IPS-18a (cell line): Measurements from ENCODE around the gene S100Z.
"Not testable (repeated sequence)": the region's sequence is repeated elsewhere in the genome, so short reads cannot be mapped to it uniquely, and the experiment has no call there.

Experiments used
- H3K27ac ChIP-seq: one replicate; pipeline ENCODE4 v1.5.1; 2013; ENCODE audit warnings: low read length
- H3K27me3 ChIP-seq: one replicate; pipeline ENCODE4 v1.6.1; 2013; ENCODE audit warnings: mild to moderate bottlenecking, low read length; ENCODE audit not compliant: control insufficient read depth, insufficient read depth
- H3K36me3 ChIP-seq: one replicate; pipeline ENCODE4 v1.6.1; 2013; ENCODE audit warnings: low read depth, low read length; ENCODE audit not compliant: control insufficient read depth
- H3K4me1 ChIP-seq: one replicate; pipeline ENCODE4 v1.6.1; 2013; ENCODE audit warnings: low read depth, low read length; ENCODE audit not compliant: control insufficient read depth
- H3K4me3 ChIP-seq: one replicate; pipeline ENCODE4 v1.5.1; 2013; ENCODE audit warnings: low read length
- H3K9ac ChIP-seq: one replicate; pipeline ENCODE4 v1.6.1; 2013; ENCODE audit warnings: mild to moderate bottlenecking, low read length, moderate library complexity
- H3K9me3 ChIP-seq: one replicate; pipeline ENCODE4 v1.6.1; 2013; ENCODE audit warnings: low read depth, low read length; ENCODE audit not compliant: control insufficient read depth

Gene S100Z

DNA sequence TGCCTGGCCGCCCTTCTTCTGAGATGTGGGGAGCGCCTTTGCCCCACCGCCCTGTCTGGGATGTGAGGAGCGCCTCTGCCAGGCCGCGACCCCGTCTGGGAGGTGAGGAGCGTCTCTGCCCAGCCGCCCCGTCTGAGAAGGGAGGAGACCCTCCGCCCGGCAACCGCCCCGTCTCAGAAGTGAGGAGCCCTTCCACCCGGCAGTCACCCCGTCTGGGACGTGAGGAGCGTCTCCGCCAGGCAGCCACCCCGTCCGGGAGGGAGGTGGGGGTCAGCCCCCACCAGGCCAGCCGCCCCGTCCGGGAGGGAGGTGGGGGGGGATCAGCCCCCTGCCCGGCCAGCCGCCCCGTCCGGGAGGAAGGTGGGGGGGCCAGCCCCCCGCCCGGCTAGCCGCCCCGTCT, 37.6 kb upstream of the S100Z start:
- H3K27me3 ChIP-seq, H3K9me3 ChIP-seq, H3K4me3 ChIP-seq, H3K9ac ChIP-seq, H3K27ac ChIP-seq, H3K36me3 ChIP-seq: not testable (repeated sequence)
- peaks cover 21% of the 10 kb centered on the region for H3K4me1 ChIP-seq

DNA sequence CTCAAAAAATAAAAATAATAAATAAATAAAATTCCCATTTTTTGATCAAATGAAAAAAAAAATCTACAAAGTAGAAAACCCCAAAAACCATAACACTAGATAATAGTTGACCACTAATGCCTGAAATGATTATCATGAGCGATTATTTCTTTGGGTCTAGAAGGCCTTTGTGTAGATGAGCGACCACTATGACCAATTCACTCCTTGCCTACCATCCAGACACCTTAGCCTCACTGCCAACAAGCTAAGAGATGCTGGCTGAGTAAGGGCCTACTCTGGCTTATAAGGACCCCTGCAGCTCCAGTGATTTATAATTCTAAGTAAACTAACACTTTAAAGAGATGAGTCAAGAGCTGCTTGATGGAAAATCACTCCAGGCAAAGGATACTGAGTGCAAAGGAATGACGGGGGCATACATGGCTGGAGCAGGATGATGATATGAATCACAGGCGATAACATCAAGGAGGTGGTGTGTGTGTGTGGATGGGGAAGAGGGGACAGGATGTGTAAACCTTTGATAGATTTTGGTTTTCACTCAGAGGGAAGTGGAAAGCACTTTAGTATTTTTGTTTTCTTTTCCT, 35.7 kb upstream of the S100Z start:
- Histone ChIP-seq H3K4me3 (no peak overlapping the region), H3K27ac (no peak overlapping the region), H3K9ac (no peak overlapping the region), H3K36me3 (no peaks in the 10 kb centered on the region), H3K27me3 (peaks cover 19% of the 10 kb centered on the region), H3K9me3 (peaks cover 6% of the 10 kb centered on the region), H3K4me1 (peaks cover 10% of the 10 kb centered on the region)

GRCh38 chr5:76816110-76816831, 33.5 kb upstream of the S100Z start:
- no peak overlapping the region for H3K9ac ChIP-seq
- no peaks in the 10 kb centered on the region for H3K36me3 ChIP-seq
- H3K4me1 ChIP-seq: peaks cover 16% of the 10 kb centered on the region
- H3K9me3 ChIP-seq: peaks cover under 1% of the 10 kb centered on the region
- peaks cover 41% of the 10 kb centered on the region for H3K27me3 ChIP-seq
- H3K4me3 ChIP-seq: no peak overlapping the region
- H3K27ac ChIP-seq: no peak overlapping the region

- no peaks in the 10 kb centered on the region for H3K9me3 ChIP-seq
- peaks cover 42% of the 10 kb centered on the region for H3K27me3 ChIP-seq
- peaks cover 18% of the 10 kb centered on the region for H3K4me1 ChIP-seq
- peak within 1 kb of the TSS; percentile 74 for H3K9ac ChIP-seq
- H3K36me3 ChIP-seq: no peaks in the 10 kb centered on the region
- peak within 1 kb of the TSS; percentile 96 for H3K4me3 ChIP-seq
- no peak within 1 kb of the TSS for H3K27ac ChIP-seq
Measured at GRCh38 chr5:76818844-76819831, 30.7 kb upstream of the S100Z start, which contains the start of gene F2RL1. Gene F2RL1 (plus strand): TSS chr5:76819030. CDS start chr5:76819183, 153 bp downstream.

- peak overlapping the region; percentile 74 for H3K9ac ChIP-seq
- peaks cover 42% of the 10 kb centered on the region for H3K27me3 ChIP-seq
- no peak overlapping the region for H3K27ac ChIP-seq
- peak overlapping the region; percentile 96 for H3K4me3 ChIP-seq
- H3K4me1 ChIP-seq: peaks cover 18% of the 10 kb centered on the region
- no peaks in the 10 kb centered on the region for H3K9me3 ChIP-seq
- no peaks in the 10 kb centered on the region for H3K36me3 ChIP-seq
Measured at GRCh38 chr5:76819851-76820525, 29.8 kb upstream of the S100Z start.

GRCh38 chr5:76820526-76820890, 29.3 kb upstream of the S100Z start:
- Histone ChIP-seq H3K9ac (no peak overlapping the region), H3K4me1 (peaks cover 18% of the 10 kb centered on the region), H3K27me3 (peaks cover 42% of the 10 kb centered on the region), H3K9me3 (no peaks in the 10 kb centered on the region), H3K27ac (no peak overlapping the region), H3K4me3 (peak overlapping the region; percentile 96), H3K36me3 (no peaks in the 10 kb centered on the region)

GRCh38 chr5:76821136-76821535, 28.7 kb upstream of the S100Z start:
- Histone ChIP-seq H3K36me3 (no peaks in the 10 kb centered on the region), H3K27ac (no peak overlapping the region), H3K9me3 (no peaks in the 10 kb centered on the region), H3K4me1 (peaks cover 18% of the 10 kb centered on the region), H3K27me3 (peaks cover 42% of the 10 kb centered on the region), H3K4me3 (peak overlapping the region; percentile 96), H3K9ac (no peak overlapping the region)

DNA sequence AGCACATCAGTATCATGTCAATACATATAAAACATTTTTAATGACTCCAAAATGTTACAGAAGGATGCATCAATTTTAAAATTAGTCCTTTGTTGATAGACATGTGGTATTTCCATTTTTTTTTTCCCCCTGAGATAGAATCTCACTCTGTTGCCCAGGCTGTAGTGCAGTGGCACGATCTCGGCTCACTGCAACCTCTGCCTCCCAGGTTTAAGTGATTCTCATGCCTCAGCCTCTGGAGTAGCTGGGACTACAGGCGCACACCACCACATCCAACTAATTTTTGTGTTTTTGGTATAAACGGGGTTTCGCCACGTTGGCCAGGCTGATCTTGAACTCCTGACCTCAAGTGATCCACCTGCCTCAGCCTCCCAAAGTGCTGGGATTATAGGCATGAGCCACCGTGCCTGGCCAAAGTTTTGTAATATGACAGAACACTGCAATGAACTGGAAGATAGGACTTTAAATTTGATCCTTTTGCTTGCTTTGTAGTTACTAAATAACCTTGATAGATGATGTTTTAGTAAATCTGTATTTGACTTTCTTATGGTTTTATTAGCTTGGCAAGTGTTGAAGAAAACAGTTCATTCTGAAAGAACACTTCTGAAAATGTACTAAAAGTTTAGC, 27.6 kb upstream of the S100Z start:
- not testable (repeated sequence) for H3K36me3 ChIP-seq, H3K9me3 ChIP-seq, H3K9ac ChIP-seq, H3K27ac ChIP-seq, H3K4me3 ChIP-seq
- Histone ChIP-seq H3K27me3 (peaks cover 36% of the 10 kb centered on the region), H3K4me1 (peaks cover 18% of the 10 kb centered on the region)

DNA sequence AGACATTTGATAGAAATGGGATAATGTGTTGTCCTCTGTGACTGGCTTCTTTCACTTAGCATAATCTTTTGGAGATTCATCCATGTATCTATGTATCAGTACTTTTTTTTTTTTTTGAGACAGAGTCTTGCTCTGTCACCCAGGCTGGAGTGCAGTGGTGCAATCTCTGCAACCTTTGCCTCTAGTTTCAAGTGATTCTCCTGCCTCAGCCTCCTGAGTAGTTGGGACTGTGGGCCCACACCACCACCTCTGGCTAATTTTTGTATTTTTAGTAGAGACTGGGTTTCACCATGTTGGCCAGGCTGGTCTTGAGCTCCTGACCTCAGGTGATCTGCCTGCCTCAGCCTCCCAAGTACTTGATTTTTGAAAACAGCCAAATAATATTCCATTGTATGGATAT, 23.4 kb upstream of the S100Z start:
- H3K9me3 ChIP-seq, H3K4me1 ChIP-seq, H3K9ac ChIP-seq, H3K27me3 ChIP-seq, H3K4me3 ChIP-seq, H3K27ac ChIP-seq, H3K36me3 ChIP-seq: not testable (repeated sequence)

DNA sequence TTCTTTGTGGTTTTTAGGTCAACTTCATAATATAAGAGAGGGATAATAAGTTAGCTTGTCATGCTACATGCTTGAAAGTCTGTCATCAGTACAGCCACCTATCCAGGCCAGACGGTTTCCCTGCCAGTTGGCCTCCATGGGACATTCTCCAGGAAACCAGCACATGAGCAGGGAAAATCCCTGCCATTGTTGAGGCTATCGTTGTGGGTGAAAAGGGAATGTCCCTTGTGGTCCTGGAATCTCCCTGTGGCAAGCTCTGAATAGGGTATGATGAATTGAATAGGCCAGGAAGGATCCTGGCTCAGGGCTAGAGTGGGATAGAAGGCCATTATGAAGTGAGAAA, 18.7 kb upstream of the S100Z start:
- Histone ChIP-seq H3K27ac (no peak overlapping the region), H3K36me3 (peaks cover 22% of the 10 kb centered on the region), H3K9me3 (no peaks in the 10 kb centered on the region), H3K27me3 (no peaks in the 10 kb centered on the region), H3K4me3 (no peak overlapping the region), H3K4me1 (peaks cover 8% of the 10 kb centered on the region), H3K9ac (no peak overlapping the region)

DNA sequence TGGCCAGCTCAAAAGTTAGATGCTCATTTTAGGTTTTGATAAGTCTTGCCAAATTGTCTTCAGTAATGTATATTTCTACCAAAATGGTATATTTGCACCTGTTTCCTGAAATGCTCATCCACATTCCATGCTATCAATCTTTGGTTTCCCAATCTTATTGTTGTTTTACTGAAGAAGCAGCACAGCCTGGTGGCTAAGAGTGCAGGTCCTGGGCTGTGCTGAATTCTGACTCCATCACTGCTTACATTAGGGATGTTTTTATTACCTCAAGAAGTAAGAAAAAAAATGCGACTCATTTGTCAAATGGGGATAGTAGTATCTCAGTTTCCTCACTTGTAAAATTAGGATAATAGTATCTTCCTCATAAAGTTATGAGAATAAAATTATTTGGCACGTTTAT, 13.6 kb upstream of the S100Z start:
- Histone ChIP-seq H3K9ac (no peak overlapping the region), H3K4me3 (no peak overlapping the region), H3K4me1 (peaks cover 7% of the 10 kb centered on the region), H3K27me3 (peaks cover 8% of the 10 kb centered on the region), H3K27ac (no peak overlapping the region), H3K9me3 (no peaks in the 10 kb centered on the region), H3K36me3 (peaks cover 22% of the 10 kb centered on the region)
